HG02973 (cell line): ENCODE results near the gene EPB41.
"Not testable (repeated sequence)": the region's sequence is repeated elsewhere in the genome, so short reads cannot be mapped to it uniquely, and the experiment has no call there.

ENCODE experiments used
- ATAC-seq: cut with Tn5 transposase; IDR thresholded peaks from one replicate; pipeline ENCODE4 v1.9.1; 2021; ENCODE audit warnings: moderate library complexity; ENCODE audit not compliant: unreplicated experiment

Gene EPB41

DNA sequence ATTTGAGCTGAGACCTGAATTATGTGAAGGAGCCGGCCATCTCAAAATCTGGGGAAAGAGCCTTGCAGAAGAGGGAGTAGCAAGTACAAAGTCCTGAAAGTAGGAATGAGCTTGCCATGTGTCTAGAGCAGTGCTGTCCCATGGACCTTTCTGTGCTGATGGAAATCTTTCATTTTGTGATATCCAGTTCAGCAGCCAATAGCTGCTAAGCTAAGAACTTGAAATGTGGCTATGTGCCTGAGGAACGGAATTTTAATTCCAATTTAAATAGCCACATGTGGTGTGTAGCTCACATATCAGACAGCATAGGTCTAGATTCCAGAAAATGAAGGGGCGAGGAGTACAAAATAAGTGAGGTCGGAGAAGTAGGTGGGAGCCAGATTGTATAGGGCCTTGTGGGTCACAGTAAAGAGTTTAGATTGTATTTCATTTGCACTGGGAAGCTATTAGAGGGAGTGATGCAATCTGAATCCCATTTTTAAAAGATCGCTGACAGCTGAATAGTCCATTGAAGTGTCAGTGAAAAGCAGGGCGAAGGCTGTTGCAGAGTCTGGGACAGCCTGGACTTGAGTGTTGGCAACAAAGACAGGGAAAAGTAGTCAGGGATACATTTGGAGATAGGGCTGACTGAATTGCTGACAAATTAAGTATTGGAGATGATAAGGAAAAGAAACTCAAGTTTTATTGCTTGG lies 129.1 kb downstream of the EPB41 start:
- ATAC-seq = no peak

DNA sequence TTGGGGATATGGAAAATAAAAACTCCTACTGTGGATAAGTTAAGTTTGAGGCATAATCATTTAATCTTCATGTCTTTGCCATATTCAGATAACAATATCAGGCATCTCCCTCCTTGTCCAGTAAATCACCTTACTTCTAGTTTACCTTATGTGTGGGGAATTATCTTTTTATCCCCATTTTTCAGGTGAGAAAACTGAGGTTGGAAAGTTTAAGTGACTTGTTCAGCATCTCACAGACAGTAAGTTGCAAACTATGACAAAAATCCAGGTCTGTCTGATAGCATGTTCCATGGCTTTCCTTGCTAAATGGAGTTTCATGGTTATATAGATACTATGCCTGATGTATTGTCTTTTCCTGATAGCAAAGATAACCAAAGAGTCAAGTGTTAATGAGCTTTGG lies 129.6 kb downstream of the EPB41 start:
- no peak for ATAC-seq

DNA sequence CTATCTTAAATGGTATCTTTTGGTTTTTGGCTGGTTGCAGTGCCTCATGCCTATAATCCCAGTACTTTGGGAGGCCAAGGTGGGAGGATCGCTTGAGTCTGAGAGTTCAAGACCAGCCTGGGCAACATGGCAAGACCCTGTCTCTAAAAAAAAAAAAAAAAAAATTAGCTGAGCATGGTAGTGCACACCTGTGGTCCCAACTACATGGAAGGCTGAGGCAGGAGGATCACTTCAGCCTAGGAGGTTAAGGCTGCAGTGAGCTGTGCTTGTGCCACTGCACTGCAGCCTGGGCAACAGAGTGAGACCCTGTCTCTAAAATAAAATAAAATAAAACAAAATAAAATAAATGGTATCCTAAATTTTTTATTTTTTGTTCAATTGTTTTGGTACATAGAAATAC lies 131.3 kb downstream of the EPB41 start:
- ATAC-seq = not testable (repeated sequence)

DNA sequence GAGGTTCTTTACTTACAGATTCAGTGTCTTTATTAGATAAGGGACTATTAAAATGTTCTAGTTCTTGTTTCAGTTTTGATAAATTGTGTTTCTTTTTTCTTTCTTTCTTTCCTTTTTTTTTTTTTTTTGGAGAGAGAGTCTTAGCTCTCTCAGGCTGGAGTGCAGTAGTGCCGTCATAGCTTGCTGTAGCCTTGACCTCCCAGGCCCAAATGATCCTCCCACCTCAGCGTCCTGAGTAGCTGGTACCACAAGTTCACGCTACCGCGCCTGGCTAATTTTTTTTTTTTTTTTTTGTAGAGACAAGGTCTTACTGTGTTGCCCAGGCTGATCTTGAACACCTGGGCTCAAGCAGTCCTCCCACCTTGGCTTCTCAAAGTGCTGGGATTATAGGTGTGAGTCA lies 132.8 kb downstream of the EPB41 start:
- ATAC-seq = no peak

DNA sequence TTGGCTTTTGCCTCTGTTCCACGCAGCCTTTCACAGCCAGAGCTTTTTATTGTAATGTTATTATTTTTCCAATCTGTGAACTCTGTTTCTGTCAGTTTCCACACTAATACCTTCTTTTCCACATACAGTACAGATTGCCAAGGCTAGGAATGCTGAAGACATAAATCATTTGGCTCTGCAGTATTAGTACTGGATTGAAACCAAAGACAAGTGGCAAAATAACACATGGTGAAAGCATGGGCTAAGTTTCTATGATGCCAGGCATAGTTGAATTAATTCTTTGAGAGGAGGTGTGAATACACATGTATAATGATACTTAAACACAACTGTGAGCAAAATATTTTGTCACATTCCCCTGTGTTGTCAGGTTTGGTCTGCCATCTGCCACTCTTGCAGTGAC lies 135.8 kb downstream of the EPB41 start:
- ATAC-seq = no peak

- ATAC-seq = no peak
Observed at GRCh38 chr1:29052100-29052499, 137.7 kb downstream of the EPB41 start.

- ATAC-seq = no peak
Observed at GRCh38 chr1:29052941-29053340, 138.6 kb downstream of the EPB41 start.

- no peak for ATAC-seq
Observed at GRCh38 chr1:29055160-29055559, 140.8 kb downstream of the EPB41 start.

DNA sequence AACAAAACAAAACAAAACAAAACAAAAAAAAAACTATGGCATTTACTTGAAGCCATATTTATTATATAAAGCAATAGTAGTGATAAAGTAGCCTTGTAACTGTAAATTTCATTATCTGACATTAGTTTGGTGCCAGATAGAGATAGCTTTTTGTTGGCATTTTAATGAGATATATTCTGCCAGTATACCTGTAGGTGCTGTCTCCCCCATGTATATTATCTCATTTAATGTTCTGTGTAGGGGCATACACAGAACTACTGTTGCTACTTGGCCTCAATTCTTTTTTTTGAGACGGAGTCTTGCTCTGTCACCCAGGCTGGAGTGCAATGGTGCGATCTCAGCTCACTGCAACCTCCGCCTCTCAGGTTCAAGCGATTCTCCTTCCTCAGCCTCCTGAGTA lies 141.9 kb downstream of the EPB41 start:
- ATAC-seq = no peak

GRCh38 chr1:29057700-29058099 lies 143.3 kb downstream of the EPB41 start:
- no peak for ATAC-seq

DNA sequence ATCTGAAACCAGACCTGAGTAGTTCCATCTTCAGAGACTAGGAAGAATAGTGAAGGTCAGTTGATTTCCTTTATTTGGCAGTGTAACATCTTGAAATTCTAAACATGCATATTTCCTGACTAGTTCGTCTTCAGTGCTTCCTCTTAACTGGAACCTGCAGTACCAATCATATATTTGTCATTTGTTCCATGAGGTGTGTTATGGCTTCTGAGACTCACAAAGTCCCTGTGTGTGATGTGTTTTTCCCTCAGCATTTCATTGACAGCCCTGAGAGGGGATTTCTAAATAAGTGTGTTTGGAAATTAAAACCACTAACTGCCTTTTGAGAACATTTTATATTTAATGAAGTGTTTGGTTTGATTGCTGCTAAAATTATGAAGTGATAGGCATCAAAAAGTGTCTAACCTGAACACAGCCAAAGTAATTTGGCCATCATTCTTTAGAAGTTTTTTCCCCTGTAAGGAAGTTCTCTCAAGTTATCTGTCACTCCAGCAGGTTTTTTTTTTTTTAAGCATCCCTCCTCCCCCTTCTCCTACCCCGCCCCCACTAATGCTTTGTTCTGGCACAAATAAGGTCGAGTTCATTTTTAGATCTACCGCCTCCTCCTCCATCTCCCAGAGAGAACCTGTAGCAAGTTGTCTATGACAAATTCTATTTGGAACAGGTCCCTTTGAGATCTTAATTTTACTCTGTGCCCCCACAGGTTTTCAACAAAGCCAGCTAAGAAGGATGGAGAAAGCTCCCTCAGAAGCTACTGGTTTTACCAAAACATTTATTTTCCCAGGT lies 148.0 kb downstream of the EPB41 start:
- ATAC-seq = no peak

DNA sequence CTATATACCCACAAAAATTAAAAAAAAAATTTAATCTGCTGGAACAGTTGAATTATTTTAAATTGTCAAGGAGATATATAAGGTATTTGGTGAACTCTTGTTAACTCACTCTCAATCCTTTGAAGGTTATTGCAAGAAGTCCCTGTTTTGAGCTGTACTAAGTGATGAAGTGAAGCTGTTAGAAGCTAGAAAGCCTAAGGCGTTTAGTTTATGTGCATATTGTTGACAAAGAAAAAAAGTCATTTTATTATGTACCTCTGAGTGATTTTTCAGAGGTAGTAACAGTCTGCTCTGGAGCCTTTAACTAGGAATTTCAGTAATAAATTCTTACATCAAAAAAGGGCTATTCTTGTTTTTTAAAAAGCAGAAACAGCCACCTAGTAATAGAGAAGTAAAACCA lies 149.7 kb downstream of the EPB41 start:
- no peak for ATAC-seq

DNA sequence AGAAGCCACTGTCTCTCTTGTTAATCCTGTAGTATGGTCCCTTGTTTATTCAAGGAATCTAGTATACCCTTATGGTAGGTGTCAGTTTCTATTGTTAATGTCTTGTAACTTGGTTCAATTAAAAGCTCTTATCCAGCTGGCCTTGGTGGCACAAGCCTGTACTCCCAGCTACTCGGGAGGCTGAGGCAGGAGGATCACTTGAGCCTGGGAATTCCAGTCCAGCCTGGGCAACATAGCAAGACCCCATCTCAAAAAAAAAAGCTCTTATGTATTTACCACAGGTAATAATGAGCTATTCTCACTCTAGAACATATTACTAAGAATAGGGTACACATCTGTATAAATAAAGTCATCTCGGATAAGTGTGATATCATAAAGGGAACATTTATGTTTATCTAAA lies 162.8 kb downstream of the EPB41 start:
- no peak for ATAC-seq

DNA sequence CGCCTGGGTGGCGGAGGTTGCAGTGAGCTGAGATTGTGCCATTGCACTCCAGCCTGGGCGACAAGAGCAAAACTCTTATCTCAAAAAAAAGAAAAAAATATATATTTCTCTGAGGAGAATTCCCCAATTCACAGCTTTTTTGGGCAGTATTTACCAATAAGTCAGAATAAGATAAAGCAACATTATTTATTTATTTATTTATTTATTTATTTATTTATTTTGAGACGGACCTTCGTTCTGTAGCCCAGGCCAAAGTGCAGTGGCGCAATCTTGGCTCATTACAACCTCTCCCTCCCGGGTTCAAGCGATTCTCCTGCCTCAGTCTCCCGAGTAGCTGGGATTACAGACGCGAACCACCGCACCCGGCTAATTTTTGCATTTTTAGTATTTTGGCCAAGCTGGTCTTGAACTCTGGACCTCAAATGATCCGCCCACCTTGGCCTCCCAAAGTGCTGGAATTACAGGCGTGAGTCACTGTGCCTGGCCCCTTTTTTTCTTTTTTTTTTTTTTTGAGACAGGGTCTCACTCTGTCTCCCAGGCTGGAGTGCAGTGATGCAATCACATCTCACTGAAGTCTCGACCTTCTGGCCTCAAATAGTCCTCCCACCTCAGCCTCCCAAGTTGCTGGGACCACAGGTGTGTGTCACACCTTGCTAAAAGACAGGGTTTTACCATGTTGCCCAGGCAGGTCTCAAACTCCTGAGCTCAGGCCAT lies 165.7 kb downstream of the EPB41 start:
- not testable (repeated sequence) for ATAC-seq

GRCh38 chr1:29081201-29081600 lies 166.8 kb downstream of the EPB41 start:
- ATAC-seq = no peak

GRCh38 chr1:29082519-29082918 lies 168.2 kb downstream of the EPB41 start:
- no peak for ATAC-seq

GRCh38 chr1:29083317-29084195 lies 169.2 kb downstream of the EPB41 start:
- no peak for ATAC-seq

- no peak for ATAC-seq
Observed at GRCh38 chr1:29084196-29084521, 169.8 kb downstream of the EPB41 start.

GRCh38 chr1:29090937-29091618 lies 176.7 kb downstream of the EPB41 start:
- ATAC-seq = no peak

GRCh38 chr1:29092704-29093103 lies 178.3 kb downstream of the EPB41 start:
- not testable (repeated sequence) for ATAC-seq
